Myocyte (in vitro differentiated cells): Measurements from ENCODE around the gene DEGS2. TPM values are rescaled to one million over a fixed set of nuclear protein-coding genes. Genes with fewer than 3 reads are reported as not detected.

Source experiments
- DNase-seq: peaks from one replicate; pipeline ENCODE4 v3.0.0-alpha.2; 2012; ENCODE audit warnings: low read depth
- total RNA-seq: library from RNA; depleted of rRNA; stranded (reverse); fragments of >200 nt; gene quantifications from 2 replicates; pipeline ENCODE4 v1.2.3, GENCODE V29; 2014

Gene DEGS2
- total RNA-seq, 1 donor from 2014 or later: 0.11 TPM

DNA sequence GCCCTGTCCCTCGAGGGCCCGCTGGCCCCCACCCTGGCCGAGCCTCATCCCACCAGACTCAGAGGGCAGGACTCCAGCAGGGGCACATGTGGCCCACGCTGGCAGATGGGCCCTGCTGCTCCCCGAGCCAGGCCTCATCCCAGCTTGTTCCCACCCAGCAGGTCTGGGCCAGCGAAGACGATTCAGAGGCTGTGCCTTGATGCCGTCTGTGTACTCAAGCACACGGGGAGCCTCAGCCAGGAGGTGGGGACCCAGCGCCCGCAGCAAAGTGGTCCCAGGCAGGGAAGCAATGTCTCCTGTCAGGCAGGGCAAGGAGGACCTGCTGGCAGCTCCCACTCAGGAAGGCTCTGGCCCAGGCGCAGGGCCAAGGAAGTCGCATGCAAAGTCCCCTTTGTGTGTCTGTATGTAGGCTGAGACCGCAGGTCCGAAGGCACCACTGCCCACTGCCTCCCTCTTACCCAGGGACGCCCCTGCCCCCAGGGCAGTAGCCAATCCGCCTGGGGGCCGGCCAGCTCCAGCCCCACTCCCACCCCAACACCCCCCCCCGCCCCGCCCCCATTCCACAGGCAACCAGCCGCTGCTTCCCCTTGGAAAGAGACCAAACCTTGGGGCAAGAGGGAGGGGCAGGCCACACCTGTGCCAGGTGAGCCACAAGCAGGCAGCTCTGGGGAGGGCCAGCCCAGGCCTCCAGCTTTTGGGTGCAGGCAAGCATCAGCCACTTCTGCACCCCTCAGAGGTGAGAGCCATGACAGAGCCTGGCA is 9.4 kb downstream of the DEGS2 start:
- no peak for DNase-seq

GRCh38 chr14:100148837-100149731 is 10.4 kb downstream of the DEGS2 start:
- no peak for DNase-seq

GRCh38 chr14:100147691-100148464 is 11.6 kb downstream of the DEGS2 start:
- DNase-seq: no peak

DNA sequence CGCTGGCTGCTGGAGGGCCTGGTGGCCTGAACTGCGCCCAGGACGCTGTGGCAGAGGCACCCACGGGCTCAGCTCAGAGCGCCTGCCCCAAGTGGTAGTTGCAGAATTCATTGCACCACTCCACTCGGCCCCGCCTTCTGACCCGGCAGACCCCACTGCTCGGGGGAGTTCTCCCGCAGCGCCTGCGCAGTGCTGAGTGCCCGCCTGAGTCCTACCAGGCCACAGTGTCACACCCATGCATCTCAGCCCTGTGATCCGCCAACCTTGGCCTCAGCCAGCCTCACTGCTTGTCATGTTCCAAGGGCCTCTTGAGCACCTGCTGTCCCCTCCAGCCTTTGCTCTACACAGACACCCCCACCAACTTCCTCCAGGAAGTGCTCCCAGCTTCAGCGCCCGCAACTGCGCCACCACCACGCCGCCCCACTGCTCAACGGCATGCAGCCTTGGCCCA is 12.2 kb downstream of the DEGS2 start:
- no peak for DNase-seq

GRCh38 chr14:100146531-100147091 is 12.8 kb downstream of the DEGS2 start:
- DNase-seq: no peak

GRCh38 chr14:100145682-100146464 is 13.6 kb downstream of the DEGS2 start:
- DNase-seq: no peak

GRCh38 chr14:100144996-100145646 is 14.3 kb downstream of the DEGS2 start:
- no peak for DNase-seq

DNA sequence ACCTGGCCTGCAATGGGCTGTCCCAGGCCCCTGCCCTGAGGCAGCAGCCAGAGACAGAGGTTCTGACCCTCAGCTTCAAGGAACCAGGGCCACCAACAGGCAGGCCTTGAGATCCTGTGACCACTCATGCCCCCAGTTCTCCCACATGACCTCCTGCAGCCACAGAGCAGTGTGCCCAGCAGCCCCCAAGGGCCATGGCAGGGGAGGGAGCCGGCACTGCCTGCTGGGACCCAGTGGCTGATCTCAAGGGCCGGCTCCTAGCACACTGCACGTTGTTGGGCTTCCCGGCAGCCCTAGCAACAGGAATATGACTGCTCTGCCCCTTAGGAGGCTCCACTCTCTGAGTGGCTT is 14.8 kb downstream of the DEGS2 start:
- DNase-seq: no peak

- DNase-seq: no peak
Observed at GRCh38 chr14:100143934-100144333, 15.5 kb downstream of the DEGS2 start.

DNA sequence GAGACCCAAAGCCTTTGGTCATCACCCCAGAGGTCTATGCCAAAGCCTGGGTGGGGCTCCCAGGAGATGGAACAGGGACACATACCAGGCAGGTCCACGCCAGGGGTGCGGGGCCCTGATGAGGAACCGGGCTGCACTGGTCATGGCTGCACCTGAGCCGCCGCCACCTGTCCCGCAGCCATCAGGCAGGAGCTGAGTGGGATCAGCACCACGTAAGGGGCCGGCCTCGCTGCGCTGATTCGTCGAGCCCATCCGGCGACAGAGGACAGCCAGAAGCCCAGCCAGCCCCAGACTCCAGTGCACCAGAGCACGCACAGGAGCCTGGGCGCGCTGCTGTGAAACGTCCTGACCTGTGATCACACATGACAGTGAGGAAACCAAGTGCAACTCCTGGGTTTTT is 15.9 kb downstream of the DEGS2 start:
- DNase-seq: no peak

GRCh38 chr14:100142073-100143040 is 17.1 kb downstream of the DEGS2 start:
- no peak for DNase-seq

- DNase-seq: no peak
Observed at GRCh38 chr14:100141098-100141497, 18.3 kb downstream of the DEGS2 start.

DNA sequence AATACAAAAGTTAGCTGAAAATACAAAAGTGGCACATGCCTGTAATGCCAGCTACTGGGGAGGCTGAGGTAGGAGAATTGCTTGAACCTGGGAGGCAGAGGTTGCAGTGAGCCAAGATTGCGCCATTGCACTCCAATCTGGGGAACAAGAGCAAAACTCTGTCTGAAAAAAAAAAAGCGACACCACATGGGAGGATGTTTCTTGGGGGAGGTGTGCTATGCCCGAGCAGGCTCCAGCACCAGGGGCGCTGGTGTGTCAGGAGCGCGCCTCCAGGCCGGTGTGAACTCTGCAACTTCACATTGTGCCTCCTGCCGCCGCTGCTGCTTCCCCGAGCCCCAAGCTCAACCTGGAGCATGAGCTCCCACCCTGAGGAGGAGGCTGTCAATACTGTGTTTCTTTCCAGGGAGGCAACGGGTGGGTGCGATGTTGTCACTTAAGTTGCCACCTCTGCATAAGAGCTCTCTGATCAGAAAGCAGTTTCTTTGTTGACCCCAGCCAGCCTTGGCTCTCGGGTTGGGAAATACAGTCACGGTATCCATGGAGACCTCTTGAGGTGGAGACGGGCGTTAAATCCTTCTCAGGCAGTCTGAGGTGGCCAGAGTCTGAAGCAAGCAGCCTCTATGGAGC is 18.9 kb downstream of the DEGS2 start:
- DNase-seq: no peak

- DNase-seq: no peak
Observed at GRCh38 chr14:100138955-100139354, 20.5 kb downstream of the DEGS2 start.

GRCh38 chr14:100138082-100138787 is 21.2 kb downstream of the DEGS2 start:
- peak; percentile 71 for DNase-seq

DNA sequence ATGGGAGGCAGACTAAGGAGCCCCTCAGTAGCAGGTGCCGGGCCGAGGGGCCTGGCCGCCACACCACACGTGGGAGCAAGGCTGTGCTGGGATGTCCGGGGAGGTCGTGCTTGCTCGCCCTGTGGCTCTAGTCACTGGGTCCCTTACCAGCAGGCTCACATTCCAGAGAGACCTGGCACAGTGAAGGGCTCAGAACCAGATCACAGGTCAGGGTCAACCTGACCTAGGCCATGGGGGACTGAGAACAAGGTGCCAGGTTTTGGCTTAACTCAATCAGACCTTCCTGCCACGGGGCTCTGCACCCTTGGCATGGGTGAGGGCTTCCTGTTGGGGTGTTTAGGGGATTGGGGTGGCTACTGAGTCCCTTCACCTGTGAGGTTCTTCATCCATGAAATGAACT is 22.3 kb downstream of the DEGS2 start:
- no peak for DNase-seq

- no peak for DNase-seq
Observed at GRCh38 chr14:100135784-100136183, 23.7 kb downstream of the DEGS2 start.

GRCh38 chr14:100135073-100135472 is 24.4 kb downstream of the DEGS2 start:
- DNase-seq: no peak
